HG03045 (cell line): ENCODE measurements around the gene HOXB3.
A peak's percentile ranks its signal among the peaks of the same experiment; 100 is the strongest.

Experiments used
- ATAC-seq: cut with Tn5 transposase; IDR thresholded peaks from one replicate; pipeline ENCODE4 v1.9.1; 2021; ENCODE audit warnings: mild to moderate bottlenecking, moderate library complexity; ENCODE audit not compliant: unreplicated experiment

Gene HOXB3

GRCh38 chr17:48589831-48590606, at the start of gene HOXB3:
HOXB3 (minus strand) TSS chr17:48590241; CDS start chr17:48552474, 37,767 bp downstream.
- ATAC-seq: no peak

GRCh38 chr17:48639136-48639535, 49.1 kb upstream of the HOXB3 start:
- no peak for ATAC-seq

GRCh38 chr17:48637323-48638260, 47.6 kb upstream of the HOXB3 start:
- ATAC-seq: no peak

GRCh38 chr17:48636177-48637018, 46.4 kb upstream of the HOXB3 start:
- peak; percentile 53 for ATAC-seq

GRCh38 chr17:48634493-48635208, 44.6 kb upstream of the HOXB3 start:
- no peak for ATAC-seq

- no peak for ATAC-seq
These were observed 43.2 kb upstream of the HOXB3 start for GRCh38 chr17:48633266-48633677.

GRCh38 chr17:48632579-48633265, 42.7 kb upstream of the HOXB3 start:
- no peak for ATAC-seq

- no peak for ATAC-seq
These were observed 41.9 kb upstream of the HOXB3 start for GRCh38 chr17:48631693-48632578.

- no peak for ATAC-seq
These were observed 41.1 kb upstream of the HOXB3 start for GRCh38 chr17:48630925-48631692.

- ATAC-seq: no peak
These were observed 40.2 kb upstream of the HOXB3 start for GRCh38 chr17:48630009-48630924.

- ATAC-seq: no peak
These were observed 39.3 kb upstream of the HOXB3 start for GRCh38 chr17:48629411-48629759.

GRCh38 chr17:48628649-48629410, 38.8 kb upstream of the HOXB3 start:
- no peak for ATAC-seq

GRCh38 chr17:48627623-48628521, 37.8 kb upstream of the HOXB3 start:
- ATAC-seq: no peak

GRCh38 chr17:48627118-48627597, 37.1 kb upstream of the HOXB3 start:
- ATAC-seq: no peak
